A673 (cell line): Measurements from ENCODE around the gene OR2AG2. TPM values are rescaled to one million over a fixed set of nuclear protein-coding genes. Genes with fewer than 3 reads are reported as not detected.

Experiments used
- BruUV-seq: library from RNA; stranded (reverse); fragments of 400-500 nt; replicated peaks from 2 replicates; lab custom pipeline; 2021; lab: Mats Ljungman, UMichigan
- CTCF ChIA-PET: fragments of 300-600 bp; sonication (Branson Sonifier 250); formaldehyde crosslinking; loops from one replicate; lab custom pipeline; 2022; ENCODE audit warnings: antibody characterized with exemption; lab: Charles Lee
- POLR2A ChIA-PET: fragments of 300-600 bp; sonication (Branson Sonifier 250); formaldehyde crosslinking; loops from one replicate; lab custom pipeline; 2022; ENCODE audit warnings: antibody characterized with exemption; ENCODE audit not compliant: low non-redundant PET; lab: Charles Lee
- DNase-seq: peaks from one replicate; pipeline ENCODE4 v3.0.0-alpha.2; 2015; ENCODE audit warnings: low spot score
- H3K27ac ChIP-seq: fragments of 200-600 bp; sonication (generic); 2 replicates; pipeline ENCODE4 v1.5.1; 2016; ENCODE audit warnings: mixed run types, low read depth, mild to moderate bottlenecking, mixed read lengths, antibody characterized with exemption, low read length; ENCODE audit not compliant: poor library complexity, severe bottlenecking
- H3K27me3 ChIP-seq: fragments of 200-600 bp; sonication (generic); replicated peaks from 2 replicates; pipeline ENCODE4 v1.6.1; 2017; ENCODE audit warnings: mixed run types, low read depth, mild to moderate bottlenecking, mixed read lengths, antibody characterized with exemption, low read length; ENCODE audit not compliant: insufficient read depth, poor library complexity
- H3K36me3 ChIP-seq: fragments of 200-600 bp; sonication (generic); 2 replicates; pipeline ENCODE4 v1.6.1; 2016; ENCODE audit warnings: mixed run types, mild to moderate bottlenecking, mixed read lengths, antibody characterized with exemption, low read length; ENCODE audit not compliant: insufficient read depth, poor library complexity, severe bottlenecking
- H3K4me1 ChIP-seq: fragments of 200-600 bp; sonication (generic); 2 replicates; pipeline ENCODE4 v1.6.1; 2017; ENCODE audit warnings: mixed run types, mild to moderate bottlenecking, mixed read lengths, antibody characterized with exemption, low read length; ENCODE audit not compliant: insufficient read depth, poor library complexity, severe bottlenecking
- H3K4me3 ChIP-seq: fragments of 200-600 bp; sonication (generic); 2 replicates; pipeline ENCODE4 v1.5.1; 2016; ENCODE audit warnings: low read depth, mixed run types, mild to moderate bottlenecking, mixed read lengths, low read length; ENCODE audit not compliant: poor library complexity, severe bottlenecking
- H3K9me3 ChIP-seq: fragments of 200-600 bp; sonication (generic); 2 replicates; pipeline ENCODE4 v1.6.1; 2016; ENCODE audit warnings: mixed run types, low read depth, mild to moderate bottlenecking, mixed read lengths, antibody characterized with exemption, low read length; ENCODE audit not compliant: poor library complexity, severe bottlenecking
- EZH2 ChIP-seq: fragments of 200-600 bp; sonication (generic); IDR thresholded peaks from 2 replicates; pipeline ENCODE4 v1.6.1; 2017; ENCODE audit warnings: borderline replicate concordance, low read depth, mild to moderate bottlenecking, mixed read lengths, antibody characterized with exemption, low read length; ENCODE audit not compliant: poor library complexity, severe bottlenecking
- intact Hi-C: fragments of 100-400 bp; cut with micrococcal nuclease; formaldehyde crosslinking; loops from one replicate; pipeline ENCODE4 v1.10.0; 2022; ENCODE audit not compliant: unreplicated experiment
- total RNA-seq: library from RNA; stranded (reverse); gene quantifications from 2 replicates; pipeline ENCODE4 v1.2.3, GENCODE V29; 2021
- TF ChIP-seq, protein P1 (sequence below): fragments of 300-800, 200-600 bp; sonication (generic); conservative IDR thresholded peaks from 2 replicates; pipeline ENCODE4 v1.5.1; 2017; ENCODE audit warnings: low read depth, mild to moderate bottlenecking, antibody characterized with exemption, low read length, moderate library complexity, mixed read lengths

The OR2AG2 gene
- total RNA-seq, 1 experiment from 2014 or later, result not detected

DNA sequence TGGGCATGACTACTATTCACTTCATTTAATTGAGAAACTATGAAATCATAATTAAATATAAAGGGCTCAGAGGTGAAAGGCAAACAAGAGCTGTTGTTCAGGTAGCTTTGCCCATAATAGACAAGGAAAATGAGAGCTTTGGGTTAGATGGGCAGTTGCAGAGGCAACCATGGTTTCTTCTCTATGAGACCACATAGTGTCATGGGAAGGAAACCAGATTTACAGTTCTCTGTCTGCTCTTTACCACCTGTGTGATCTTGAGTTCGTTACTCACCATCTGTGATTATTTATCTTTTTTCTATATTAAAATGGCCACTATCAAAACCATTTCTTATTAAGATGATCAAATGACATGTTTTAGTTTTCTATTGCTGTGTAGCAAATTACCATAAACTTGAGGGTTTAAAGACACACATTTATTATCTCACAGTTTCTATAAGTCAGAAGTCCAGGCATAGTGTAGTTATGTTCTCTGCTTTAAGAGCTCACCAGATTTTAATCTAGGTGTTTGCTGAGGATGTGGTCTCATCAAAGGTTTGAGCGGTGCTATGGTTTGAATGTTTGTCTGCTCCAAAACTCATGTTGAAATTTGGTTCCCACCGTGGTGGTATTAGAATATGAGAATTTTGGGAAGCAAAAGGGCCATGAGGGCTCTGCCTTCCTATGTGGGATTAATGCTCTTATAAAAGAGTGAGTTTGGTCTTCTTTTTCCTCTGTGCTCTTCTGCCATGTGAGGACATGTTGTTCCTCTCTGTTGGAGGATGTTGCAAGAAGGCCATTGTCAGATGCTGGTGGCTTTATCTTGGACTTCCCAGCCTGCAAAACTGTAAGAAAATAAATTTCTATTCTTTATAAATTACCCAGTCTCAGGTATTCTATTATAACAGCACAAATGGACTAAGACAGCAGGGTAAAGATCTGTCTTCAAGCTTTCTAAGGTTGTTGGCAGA, 38.2 kb downstream of the OR2AG2 start:
- ChIA-PET CTCF (no interaction called here), POLR2A (no interaction called here)
- TF ChIP-seq EZH2, result no peak
- TF ChIP-seq, protein P1, sequence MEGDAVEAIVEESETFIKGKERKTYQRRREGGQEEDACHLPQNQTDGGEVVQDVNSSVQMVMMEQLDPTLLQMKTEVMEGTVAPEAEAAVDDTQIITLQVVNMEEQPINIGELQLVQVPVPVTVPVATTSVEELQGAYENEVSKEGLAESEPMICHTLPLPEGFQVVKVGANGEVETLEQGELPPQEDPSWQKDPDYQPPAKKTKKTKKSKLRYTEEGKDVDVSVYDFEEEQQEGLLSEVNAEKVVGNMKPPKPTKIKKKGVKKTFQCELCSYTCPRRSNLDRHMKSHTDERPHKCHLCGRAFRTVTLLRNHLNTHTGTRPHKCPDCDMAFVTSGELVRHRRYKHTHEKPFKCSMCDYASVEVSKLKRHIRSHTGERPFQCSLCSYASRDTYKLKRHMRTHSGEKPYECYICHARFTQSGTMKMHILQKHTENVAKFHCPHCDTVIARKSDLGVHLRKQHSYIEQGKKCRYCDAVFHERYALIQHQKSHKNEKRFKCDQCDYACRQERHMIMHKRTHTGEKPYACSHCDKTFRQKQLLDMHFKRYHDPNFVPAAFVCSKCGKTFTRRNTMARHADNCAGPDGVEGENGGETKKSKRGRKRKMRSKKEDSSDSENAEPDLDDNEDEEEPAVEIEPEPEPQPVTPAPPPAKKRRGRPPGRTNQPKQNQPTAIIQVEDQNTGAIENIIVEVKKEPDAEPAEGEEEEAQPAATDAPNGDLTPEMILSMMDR, result no peak
- BruUV-seq, result no TSS peak
- intact Hi-C loops, result no loop called here
- no peak for DNase-seq
- H3K27me3 ChIP-seq, result no peaks in the 10 kb centered on the region
- H3K27ac ChIP-seq, result no peak overlapping the region
- peaks cover 11% of the 10 kb centered on the region for H3K4me1 ChIP-seq
- H3K36me3 ChIP-seq, result no peaks in the 10 kb centered on the region
- H3K4me3 ChIP-seq, result no peak overlapping the region
- H3K9me3 ChIP-seq, result no peaks in the 10 kb centered on the region

DNA sequence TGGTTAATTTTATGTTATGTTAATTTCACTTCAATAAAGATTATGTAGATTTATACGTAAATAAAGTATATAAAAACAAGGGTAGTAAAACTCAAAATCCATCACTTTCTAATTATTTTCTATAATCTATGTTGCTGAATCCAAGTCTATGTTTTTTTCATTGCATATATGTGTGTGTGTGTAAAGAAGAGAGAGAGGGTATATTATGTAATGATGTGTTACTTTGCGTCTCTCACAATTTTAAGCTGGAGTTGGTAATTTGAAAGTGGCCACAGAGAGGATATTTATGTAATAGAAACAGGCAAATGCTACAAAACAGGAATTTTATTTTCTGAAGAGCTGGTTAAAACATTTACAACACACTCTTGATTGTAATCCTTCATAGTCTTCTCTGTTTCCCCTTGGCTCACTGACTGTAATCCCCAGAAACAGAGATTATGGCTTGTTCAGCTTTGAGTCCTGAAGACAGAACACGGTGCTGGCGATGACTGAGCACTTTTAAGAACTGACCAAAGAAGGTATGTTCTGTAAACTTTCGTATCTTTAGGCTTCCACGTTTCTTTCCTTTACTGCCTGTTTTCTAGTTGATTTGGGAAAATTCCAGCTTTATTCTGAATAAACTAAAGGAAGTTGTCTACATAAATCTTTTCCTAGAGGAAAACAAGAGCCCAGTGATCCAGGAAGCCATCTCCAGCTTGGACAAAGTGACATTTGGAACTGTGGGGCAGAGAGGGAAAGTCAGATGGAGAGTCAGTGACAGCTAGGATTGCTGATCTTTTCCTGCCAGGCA, 43.6 kb downstream of the OR2AG2 start:
- CTCF ChIA-PET, result no interaction called here
- no peaks in the 10 kb centered on the region for H3K36me3 ChIP-seq
- no peak overlapping the region for H3K4me3 ChIP-seq
- H3K27me3 ChIP-seq, result no peaks in the 10 kb centered on the region
- no peaks in the 10 kb centered on the region for H3K9me3 ChIP-seq
- no peak for DNase-seq
- H3K4me1 ChIP-seq, result no peaks in the 10 kb centered on the region
- TF ChIP-seq EZH2, result no peak
- TF ChIP-seq, protein P1, result no peak
- no peak overlapping the region for H3K27ac ChIP-seq
- POLR2A ChIA-PET, result no interaction called here
- intact Hi-C loops, result no loop called here
- BruUV-seq, result no TSS peak

DNA sequence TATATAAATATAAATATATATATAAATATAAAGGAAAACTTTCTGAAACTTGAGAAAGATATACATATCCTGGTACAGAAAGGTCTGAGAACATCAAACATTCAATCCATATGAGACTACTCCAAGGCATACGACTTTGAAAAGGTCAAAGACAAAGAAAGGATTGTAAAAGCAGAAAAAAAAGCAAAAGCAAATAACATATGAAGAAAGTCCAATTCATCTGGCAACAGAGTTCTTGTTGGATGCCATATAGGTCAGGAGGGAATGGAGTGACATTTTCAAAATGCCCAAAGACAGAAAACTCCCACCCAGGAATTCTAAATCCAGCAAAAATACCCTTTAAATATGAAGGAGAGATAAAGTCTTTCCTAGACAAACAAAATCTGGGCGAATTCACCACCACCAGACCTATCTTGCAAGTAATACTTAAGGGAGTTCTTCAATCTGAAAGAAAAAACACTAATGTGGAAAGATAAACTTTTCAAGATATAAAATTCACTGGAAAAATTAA, 46.3 kb downstream of the OR2AG2 start:
- H3K4me1 ChIP-seq, result no peaks in the 10 kb centered on the region
- H3K36me3 ChIP-seq, result no peaks in the 10 kb centered on the region
- TF ChIP-seq EZH2, result no peak
- TF ChIP-seq, protein P1, result no peak
- no peaks in the 10 kb centered on the region for H3K9me3 ChIP-seq
- H3K27ac ChIP-seq, result no peak overlapping the region
- POLR2A ChIA-PET, result no interaction called here
- no peak for DNase-seq
- H3K4me3 ChIP-seq, result no peak overlapping the region
- intact Hi-C loops, result no loop called here
- no TSS peak for BruUV-seq
- CTCF ChIA-PET, result no interaction called here
- H3K27me3 ChIP-seq, result no peaks in the 10 kb centered on the region
